Tibial nerve (tissue), 4 donors: Measurements from ENCODE around the gene KRTAP5-9.

Experiments used
- EP300 ChIP-seq, 2 donors: sonication (generic); formaldehyde crosslinking; IDR thresholded peaks; one replicate each; pipeline ENCODE4 v1.6.1; 2017; ENCODE audit warnings: antibody characterized with exemption in 2 of 2, mild to moderate bottlenecking in 1 of 2
- POLR2A ChIP-seq, 2 donors: fragments of 450-650 bp; IDR thresholded peaks; one replicate each; pipeline ENCODE4 v1.6.1; 2017; ENCODE audit warnings: antibody characterized with exemption in 2 of 2, mild to moderate bottlenecking in 2 of 2, moderate library complexity in 2 of 2
- TF ChIP-seq, protein P1 (sequence below), 5 experiments: fragments of 200-600 bp in 3 of 5; fragments of 450-650 bp in 2 of 5; sonication (generic) in 3 of 5; IDR thresholded peaks; one replicate each; pipeline ENCODE4 v1.5.1; 2016 to 2019; ENCODE audit warnings: antibody characterized with exemption in 5 of 5, mild to moderate bottlenecking in 3 of 5, moderate library complexity in 2 of 5

DNA sequence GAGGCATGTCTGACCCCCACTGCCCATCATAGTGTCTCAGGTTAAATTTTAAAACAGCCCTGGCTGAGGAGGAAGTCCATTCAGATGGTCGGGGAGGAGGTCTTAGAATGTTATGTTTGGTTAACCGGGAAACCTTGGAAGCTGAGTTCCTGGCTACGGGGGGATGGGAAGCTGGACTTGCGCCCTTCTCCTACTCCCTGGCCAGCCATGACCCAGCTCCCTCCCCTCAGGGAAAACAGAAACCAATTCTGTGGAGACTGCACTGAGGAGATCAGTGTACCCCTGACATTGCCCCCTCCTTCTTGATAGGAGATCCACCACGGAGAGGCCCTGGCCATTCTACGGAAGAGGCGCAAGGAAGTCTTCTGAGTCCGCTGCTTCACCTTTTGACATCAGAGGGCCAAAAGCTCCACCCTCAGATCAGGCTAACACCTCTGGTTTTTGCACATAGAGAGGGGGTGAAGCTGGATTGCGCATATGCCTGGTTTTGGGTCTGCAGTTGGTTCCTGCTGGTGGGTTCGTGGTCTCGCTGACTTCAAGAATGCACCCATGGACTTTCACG lies 2.7 kb upstream of the KRTAP5-9 start:
- TF ChIP-seq, protein P1, sequence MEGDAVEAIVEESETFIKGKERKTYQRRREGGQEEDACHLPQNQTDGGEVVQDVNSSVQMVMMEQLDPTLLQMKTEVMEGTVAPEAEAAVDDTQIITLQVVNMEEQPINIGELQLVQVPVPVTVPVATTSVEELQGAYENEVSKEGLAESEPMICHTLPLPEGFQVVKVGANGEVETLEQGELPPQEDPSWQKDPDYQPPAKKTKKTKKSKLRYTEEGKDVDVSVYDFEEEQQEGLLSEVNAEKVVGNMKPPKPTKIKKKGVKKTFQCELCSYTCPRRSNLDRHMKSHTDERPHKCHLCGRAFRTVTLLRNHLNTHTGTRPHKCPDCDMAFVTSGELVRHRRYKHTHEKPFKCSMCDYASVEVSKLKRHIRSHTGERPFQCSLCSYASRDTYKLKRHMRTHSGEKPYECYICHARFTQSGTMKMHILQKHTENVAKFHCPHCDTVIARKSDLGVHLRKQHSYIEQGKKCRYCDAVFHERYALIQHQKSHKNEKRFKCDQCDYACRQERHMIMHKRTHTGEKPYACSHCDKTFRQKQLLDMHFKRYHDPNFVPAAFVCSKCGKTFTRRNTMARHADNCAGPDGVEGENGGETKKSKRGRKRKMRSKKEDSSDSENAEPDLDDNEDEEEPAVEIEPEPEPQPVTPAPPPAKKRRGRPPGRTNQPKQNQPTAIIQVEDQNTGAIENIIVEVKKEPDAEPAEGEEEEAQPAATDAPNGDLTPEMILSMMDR (IDR thresholded peaks at IDR 0.05) = no peak
- TF ChIP-seq POLR2A (IDR thresholded peaks at IDR 0.05) (no peak), EP300 (IDR thresholded peaks at IDR 0.05) (no peak)
